K562 (cell line): ENCODE results near the gene HS3ST3A1. TPM values are rescaled to one million over a fixed set of nuclear protein-coding genes. Genes with fewer than 3 reads are reported as not detected.

Experiments used
- ATAC-seq: fragments of 200-7000 bp; cut with Tn5 transposase; 3 replicates; pipeline ENCODE4 v1.9.1; 2020; ENCODE audit warnings: moderate library complexity
- BruUV-seq: library from RNA; stranded (reverse); fragments of 400-500 nt; replicated peaks from 2 replicates; lab custom pipeline; 2021; lab: Mats Ljungman, UMichigan
- CTCF ChIA-PET: fragments of 300-600 bp; formaldehyde crosslinking; extraction: SDS; loops from one replicate; lab custom pipeline; 2021; ENCODE audit warnings: low intra/inter-chr PET ratio; lab: Yijun Ruan, JAX
- POLR2A ChIA-PET: fragments of 300-600, 350-650 bp; sonication (Branson Sonifier 250); formaldehyde crosslinking; extraction: SDS; loops from one replicate; lab custom pipeline; 2021; ENCODE audit warnings: antibody characterized with exemption, inconsistent platforms; lab: Yijun Ruan, JAX
- DNase-seq, 4 experiments: peaks; one replicate each; pipeline versions ENCODE4 v3.0.0 to v3.0.0-alpha.2; 2011 to 2018; ENCODE audit warnings: low spot score in 3 of 4, mixed read lengths in 3 of 4; ENCODE audit errors: extremely low read depth in 1 of 4
- FAIRE-seq: peaks from 2 replicates; lab custom pipeline; 2011; peaks lifted over from hg19 to GRCh38; lab: Jason Lieb, UNC
- H2AFZ ChIP-seq: 2 replicates; pipeline ENCODE4 v1.6.0; 2011; ENCODE audit warnings: low read depth, low read length, control low read depth, inconsistent platforms
- H3K27ac ChIP-seq: fragments of 200-600 bp; 3 replicates; pipeline ENCODE4 v1.8.0; 2011; ENCODE audit warnings: low read depth, mild to moderate bottlenecking, control low read depth, inconsistent platforms, low read length, moderate library complexity, mixed read lengths; ENCODE audit errors: extremely low read depth
- H3K27me3 ChIP-seq, 2 experiments: fragments of 300-600 bp in 1 of 2; 2 replicates in 1 of 2; 3 replicates in 1 of 2; pipeline versions ENCODE4 v1.6.0 to v1.8.0; 2011; ENCODE audit warnings: inconsistent platforms in 2 of 2, low read length in 2 of 2, mild to moderate bottlenecking in 1 of 2, mixed read lengths in 1 of 2, moderate library complexity in 1 of 2; ENCODE audit not compliant: control insufficient read depth in 2 of 2, insufficient read depth in 2 of 2
- H3K36me3 ChIP-seq: fragments of 300-600 bp; 3 replicates; pipeline ENCODE4 v1.8.0; 2011; ENCODE audit warnings: mild to moderate bottlenecking, low read length, inconsistent platforms; ENCODE audit not compliant: control insufficient read depth, insufficient read depth
- H3K4me1 ChIP-seq, 2 experiments: fragments of 200-600 bp in 1 of 2; replicated peaks in 1 of 2; 2 replicates in 1 of 2; 3 replicates in 1 of 2; pipeline versions ENCODE4 v1.5.1 to v1.8.0; 2011; ENCODE audit warnings: inconsistent platforms in 2 of 2, low read length in 2 of 2, mild to moderate bottlenecking in 1 of 2, mixed read lengths in 1 of 2, moderate library complexity in 1 of 2; ENCODE audit not compliant: control insufficient read depth in 2 of 2, insufficient read depth in 2 of 2
- H3K4me2 ChIP-seq: 2 replicates; pipeline ENCODE4 v1.6.1; 2011; ENCODE audit warnings: low read length, control low read depth, inconsistent platforms, mixed read lengths; ENCODE audit not compliant: insufficient read depth
- H3K4me3 ChIP-seq: fragments of 200-600 bp; sonication (generic), shearing (Covaris generic); 2 replicates; pipeline ENCODE4 v1.5.1; 2016; ENCODE audit warnings: control low read depth, inconsistent platforms
- H3K79me2 ChIP-seq: fragments of 200-600 bp; 3 replicates; pipeline ENCODE4 v1.8.0; 2011; ENCODE audit warnings: low read length, inconsistent platforms; ENCODE audit not compliant: control insufficient read depth, insufficient read depth
- H3K9ac ChIP-seq, 2 experiments: 2 replicates each; pipeline versions ENCODE4 v1.6.0 to v1.6.1; 2011; ENCODE audit warnings: low read depth in 2 of 2, low read length in 2 of 2, control low read depth in 1 of 2, inconsistent platforms in 1 of 2, mild to moderate bottlenecking in 1 of 2, mixed read lengths in 1 of 2; ENCODE audit not compliant: insufficient read depth in 1 of 2
- H3K9me1 ChIP-seq: one replicate; pipeline ENCODE4 v1.6.0; 2011; ENCODE audit warnings: inconsistent platforms, mild to moderate bottlenecking, low read length, moderate library complexity; ENCODE audit not compliant: control insufficient read depth, insufficient read depth
- H3K9me3 ChIP-seq: replicated peaks from 2 replicates; pipeline ENCODE4 v1.5.1; 2011; ENCODE audit warnings: low read depth, low read length, inconsistent platforms; ENCODE audit not compliant: control insufficient read depth, insufficient read depth
- H4K20me1 ChIP-seq: replicated peaks from 2 replicates; pipeline ENCODE4 v1.6.1; 2011; ENCODE audit warnings: low read length, inconsistent platforms, mixed read lengths; ENCODE audit not compliant: control insufficient read depth, insufficient read depth
- AFF1 ChIP-seq, 2 experiments: fragments of 450-650 bp; IDR thresholded peaks; 2 replicates each; pipeline ENCODE4 v1.6.1; 2018; ENCODE audit warnings: mild to moderate bottlenecking in 2 of 2, low read depth in 1 of 2; ENCODE audit not compliant: partially characterized antibody in 2 of 2
- ELF2 ChIP-seq: fragments of 250-450 bp; sonication (Bioruptor Pico); IDR thresholded peaks from 2 replicates; pipeline ENCODE4 v1.5.0; 2021; ENCODE audit warnings: mild to moderate bottlenecking
- MCM7 ChIP-seq, 2 experiments: fragments of 450-650 bp; IDR thresholded peaks; 2 replicates each; pipeline ENCODE4 v1.6.1; 2016 to 2018
- NFIX ChIP-seq: fragments of 250-450 bp; sonication (Bioruptor Pico); IDR thresholded peaks from 2 replicates; pipeline ENCODE4 v1.4.0; 2020; ENCODE audit warnings: low read depth, mild to moderate bottlenecking, moderate library complexity
- NR0B1 ChIP-seq: fragments of 450-650 bp; IDR thresholded peaks from one replicate; pipeline ENCODE4 v1.6.1; 2018; ENCODE audit warnings: mild to moderate bottlenecking, moderate library complexity; ENCODE audit not compliant: partially characterized antibody
- SMARCE1 ChIP-seq: fragments of 450-650 bp; IDR thresholded peaks from 2 replicates; pipeline ENCODE4 v1.7.1; 2016; ENCODE audit warnings: mild to moderate bottlenecking
- SRSF7 ChIP-seq: fragments of 200-400 bp; formaldehyde crosslinking; optimal IDR thresholded peaks from 2 replicates; pipeline ENCODE3; 2017; ENCODE audit warnings: mild to moderate bottlenecking, low read depth, low read length
- TGIF2 ChIP-seq: sonication (generic); formaldehyde crosslinking; IDR thresholded peaks from 2 replicates; pipeline ENCODE4 v1.8.1; 2022; ENCODE audit warnings: mild to moderate bottlenecking, missing genetic modification reagents, moderate library complexity
- U2AF2 ChIP-seq: fragments of 200-400 bp; formaldehyde crosslinking; optimal IDR thresholded peaks from 2 replicates; pipeline ENCODE3; 2017; ENCODE audit warnings: low read depth, mild to moderate bottlenecking, low read length
- ZNF398 ChIP-seq: fragments of 250-450 bp; sonication (Bioruptor Pico); IDR thresholded peaks from 2 replicates; pipeline ENCODE4 v1.8.0; 2021; ENCODE audit warnings: moderate library complexity, mild to moderate bottlenecking, inconsistent platforms
- WGBS: fragments of 100-300 bp; shearing (Covaris generic); methylation state at CpG from one replicate; pipeline ENCODE4 v1.1.6; 2016; ENCODE audit warnings: low coverage, mixed read lengths; ENCODE audit not compliant: insufficient coverage; ENCODE audit errors: missing lambda C conversion rate; 5-methylcytosine and 5-hydroxymethylcytosine counted together
- in situ Hi-C: fragments of 300-500 bp; cut with MboI; formaldehyde crosslinking; loops from 4 replicates; pipeline ENCODE4 v1.15.0; 2018; ENCODE audit warnings: inconsistent platforms, mixed read lengths
- intact Hi-C: fragments of 100-400 bp; cut with micrococcal nuclease; formaldehyde crosslinking; loops from 2 replicates; pipeline ENCODE4 v1.14.2; 2022
- polyA plus RNA-seq, 8 experiments: library from polyadenylated mRNA; depleted of rRNA in 4 of 8; stranded (reverse) in 5 of 8; unstranded in 3 of 8; fragments of >200 nt; fragmentation: Nextera tagmentation in 2 of 8; fragmentation: Illumina TruSeq in 1 of 8; extraction: Ambion mirVana in 2 of 8; extraction: Trizol in 1 of 8; gene quantifications; 2 replicates each; pipeline versions ENCODE4 v1.2.1 to v1.2.3, GENCODE V29; 2011 to 2014; ENCODE audit warnings: inconsistent platforms in 1 of 8, missing spikeins in 1 of 8
- total RNA-seq, 7 experiments: library from RNA; depleted of rRNA in 6 of 7; stranded (reverse); fragments of >200 nt in 6 of 7; fragmentation: Illumina TruSeq in 2 of 7; extraction: Trizol in 2 of 7; gene quantifications; 2 replicates each; pipeline versions ENCODE4 v1.2.1 to v1.2.3, GENCODE V29; 2011 to 2021; ENCODE audit warnings: low replicate concordance in 1 of 7

The HS3ST3A1 gene
- total and polyA plus RNA-seq, 9 of the 15 experiments (the other 6 are each of a cell fraction or from before 2014, with no cell fraction given): 0.25 to 14.8 (median 2.3) TPM

- Histone ChIP-seq H2AFZ (no peak overlapping the region), H3K4me3 (no peak overlapping the region), H3K9me1 (no peaks in the 10 kb centered on the region), H3K36me3 (no peaks in the 10 kb centered on the region), H3K27ac (no peak overlapping the region), H4K20me1 (no peaks in the 10 kb centered on the region), H3K9me3 (no peaks in the 10 kb centered on the region), H3K79me2 (peaks cover 8% of the 10 kb centered on the region; the same call in 1 of the 3 replicates), H3K27me3 (no peaks in the 10 kb centered on the region), H3K9ac (no peak overlapping the region), H3K4me1 (peaks cover 0 to 9% of the 10 kb centered on the region in 2 experiments; a peak in 2 of 5 replicates), H3K4me2 (no peak overlapping the region)
- intact Hi-C loops: no loop called here
- 89% methylated on average over 7 of the region's 7 CpGs for WGBS
- in situ Hi-C loops: no loop called here
- no peak for FAIRE-seq
- no TSS peak for BruUV-seq
- ChIA-PET CTCF (no interaction called here), POLR2A (no interaction called here)
- TF ChIP-seq ELF2 (CRISPR knock-in tag) (no peak), SMARCE1 (no peak), AFF1 (IDR thresholded peaks at IDR 0.05; ENCODE audit: low read depth in 1 of 2, partially characterized antibody in 2 of 2) (no peak), U2AF2 (no peak), NFIX (CRISPR knock-in tag) (no peak), SRSF7 (no peak), NR0B1 (no peak), TGIF2 (no peak), ZNF398 (CRISPR knock-in tag) (no peak), MCM7 (IDR thresholded peaks at IDR 0.05) (no peak)
- ATAC-seq: no peak
- DNase-seq: no peak
Measured at GRCh38 chr17:13500947-13501346, 100.8 kb downstream of the HS3ST3A1 start.
